NB4 (cell line): ENCODE results near the gene GMPS.
"Not testable (repeated sequence)": the region's sequence is repeated elsewhere in the genome, so short reads cannot be mapped to it uniquely, and the experiment has no call there.

Source experiments
- DNase-seq: peaks from one replicate; pipeline ENCODE4 v3.0.0; 2010; ENCODE audit warnings: low read depth
- H3K4me3 ChIP-seq: one replicate; pipeline ENCODE4 v1.5.1; 2011; ENCODE audit warnings: mild to moderate bottlenecking, low read depth, low read length, moderate library complexity
- MAX ChIP-seq: IDR thresholded peaks from 2 replicates; pipeline ENCODE4 v1.6.1; 2011; ENCODE audit warnings: low read depth, low read length
- MYC ChIP-seq: IDR thresholded peaks from 2 replicates; pipeline ENCODE4 v1.6.1; 2011; ENCODE audit warnings: low read depth, low read length
- POLR2A ChIP-seq: IDR thresholded peaks from 2 replicates; pipeline ENCODE4 v1.6.1; 2011; ENCODE audit warnings: mild to moderate bottlenecking; ENCODE audit not compliant: insufficient read length; ENCODE audit errors: extremely low read depth
- TF ChIP-seq, protein P1 (sequence below): IDR thresholded peaks from one replicate; pipeline ENCODE4 v1.5.1; 2012; ENCODE audit warnings: low read depth, low read length

GMPS gene

GRCh38 chr3:155852341-155852740, 18.1 kb upstream of the GMPS start:
- peak; percentile 18 for DNase-seq
- TF ChIP-seq MYC (no peak), POLR2A (no peak), MAX (no peak)
- TF ChIP-seq, protein P1, sequence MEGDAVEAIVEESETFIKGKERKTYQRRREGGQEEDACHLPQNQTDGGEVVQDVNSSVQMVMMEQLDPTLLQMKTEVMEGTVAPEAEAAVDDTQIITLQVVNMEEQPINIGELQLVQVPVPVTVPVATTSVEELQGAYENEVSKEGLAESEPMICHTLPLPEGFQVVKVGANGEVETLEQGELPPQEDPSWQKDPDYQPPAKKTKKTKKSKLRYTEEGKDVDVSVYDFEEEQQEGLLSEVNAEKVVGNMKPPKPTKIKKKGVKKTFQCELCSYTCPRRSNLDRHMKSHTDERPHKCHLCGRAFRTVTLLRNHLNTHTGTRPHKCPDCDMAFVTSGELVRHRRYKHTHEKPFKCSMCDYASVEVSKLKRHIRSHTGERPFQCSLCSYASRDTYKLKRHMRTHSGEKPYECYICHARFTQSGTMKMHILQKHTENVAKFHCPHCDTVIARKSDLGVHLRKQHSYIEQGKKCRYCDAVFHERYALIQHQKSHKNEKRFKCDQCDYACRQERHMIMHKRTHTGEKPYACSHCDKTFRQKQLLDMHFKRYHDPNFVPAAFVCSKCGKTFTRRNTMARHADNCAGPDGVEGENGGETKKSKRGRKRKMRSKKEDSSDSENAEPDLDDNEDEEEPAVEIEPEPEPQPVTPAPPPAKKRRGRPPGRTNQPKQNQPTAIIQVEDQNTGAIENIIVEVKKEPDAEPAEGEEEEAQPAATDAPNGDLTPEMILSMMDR, result no peak
- H3K4me3 ChIP-seq, result peak overlapping the region; percentile 81

DNA sequence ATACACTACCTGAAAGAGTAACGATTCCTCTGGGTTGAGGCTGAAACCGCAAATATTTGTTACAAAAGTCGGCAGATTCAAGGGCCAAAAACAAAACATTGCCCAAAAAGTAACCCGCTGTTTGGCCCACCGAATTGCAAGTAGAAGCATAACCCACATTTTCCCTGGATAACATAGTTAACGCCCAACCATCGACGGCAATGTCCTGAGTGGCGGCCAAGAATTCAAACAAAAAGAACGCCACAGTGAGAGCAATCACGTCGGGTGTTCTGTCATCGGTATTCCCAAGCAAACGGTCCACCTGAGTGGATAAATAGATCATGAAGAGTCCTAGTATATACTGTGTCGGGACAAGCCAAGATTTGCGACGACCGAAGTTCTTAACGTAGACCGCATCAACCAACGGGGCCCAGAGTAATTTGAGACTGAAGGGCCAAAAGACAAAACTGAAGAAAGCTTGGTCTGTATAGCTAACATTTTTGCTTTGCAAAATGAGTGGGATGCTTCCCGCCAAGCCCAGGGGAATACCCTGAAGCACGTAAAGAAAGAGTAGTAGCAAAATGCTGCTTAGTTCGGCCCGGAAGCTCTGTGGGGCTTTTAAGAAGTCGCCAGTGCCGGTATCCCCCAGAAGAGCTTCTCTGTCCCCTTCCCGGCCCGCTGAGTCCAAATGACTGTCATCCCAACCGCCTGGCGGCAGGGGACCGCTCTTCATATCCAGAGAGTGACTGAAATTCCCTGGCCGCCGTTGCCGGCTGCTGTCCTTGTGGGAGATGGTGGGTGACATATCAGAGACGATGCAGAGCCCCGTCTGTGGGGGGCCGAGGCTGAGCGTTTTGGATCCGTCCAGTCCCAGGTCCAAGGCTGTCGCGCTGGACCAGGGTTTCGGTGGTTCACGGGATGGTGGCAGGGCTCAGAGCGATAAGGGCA, 17.0 kb upstream of the GMPS start:
- peak overlapping the region; percentile 81 for H3K4me3 ChIP-seq
- peak; percentile 45 for DNase-seq
- TF ChIP-seq, protein P1, result no peak
- TF ChIP-seq POLR2A (no peak), MAX (no peak), MYC (no peak)

GRCh38 chr3:155854141-155854940, 16.1 kb upstream of the GMPS start, which contains the start of gene SLC33A1:
SLC33A1 (minus strand) TSS chr3:155854427; CDS start chr3:155853997, 430 bp downstream.
- H3K4me3 ChIP-seq, result peak within 1 kb of the TSS; percentile 81
- peak; percentile 99 for DNase-seq
- TF ChIP-seq, protein P1, result no peak
- TF ChIP-seq MAX (peak; percentile 99), MYC (peak; percentile 70), POLR2A (peak; percentile 74)

DNA sequence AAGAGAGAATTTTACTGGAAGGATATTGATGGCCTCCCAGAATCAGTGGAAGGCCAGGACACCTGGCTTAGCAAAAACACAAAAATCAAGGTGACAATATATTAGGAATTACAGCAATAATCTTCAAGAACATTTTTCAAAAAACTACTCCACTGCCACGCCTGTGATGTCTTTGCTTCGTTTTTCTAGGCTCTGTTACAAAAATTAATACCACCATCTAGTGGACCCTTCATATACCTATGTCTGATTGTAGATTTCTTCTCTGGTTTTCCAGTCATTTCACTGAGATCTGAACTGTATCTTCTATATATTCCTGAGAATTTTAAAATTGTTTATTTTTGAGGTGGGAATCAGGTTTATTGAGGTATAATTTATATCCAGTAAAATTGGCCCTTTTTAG, 10.6 kb upstream of the GMPS start:
- TF ChIP-seq, protein P1, result peak; percentile 3
- TF ChIP-seq MAX, result no peak
- H3K4me3 ChIP-seq, result no peak overlapping the region
- peak; percentile 44 for DNase-seq

GRCh38 chr3:155860424-155860823, 10.0 kb upstream of the GMPS start:
- H3K4me3 ChIP-seq, result not testable (repeated sequence)

DNA sequence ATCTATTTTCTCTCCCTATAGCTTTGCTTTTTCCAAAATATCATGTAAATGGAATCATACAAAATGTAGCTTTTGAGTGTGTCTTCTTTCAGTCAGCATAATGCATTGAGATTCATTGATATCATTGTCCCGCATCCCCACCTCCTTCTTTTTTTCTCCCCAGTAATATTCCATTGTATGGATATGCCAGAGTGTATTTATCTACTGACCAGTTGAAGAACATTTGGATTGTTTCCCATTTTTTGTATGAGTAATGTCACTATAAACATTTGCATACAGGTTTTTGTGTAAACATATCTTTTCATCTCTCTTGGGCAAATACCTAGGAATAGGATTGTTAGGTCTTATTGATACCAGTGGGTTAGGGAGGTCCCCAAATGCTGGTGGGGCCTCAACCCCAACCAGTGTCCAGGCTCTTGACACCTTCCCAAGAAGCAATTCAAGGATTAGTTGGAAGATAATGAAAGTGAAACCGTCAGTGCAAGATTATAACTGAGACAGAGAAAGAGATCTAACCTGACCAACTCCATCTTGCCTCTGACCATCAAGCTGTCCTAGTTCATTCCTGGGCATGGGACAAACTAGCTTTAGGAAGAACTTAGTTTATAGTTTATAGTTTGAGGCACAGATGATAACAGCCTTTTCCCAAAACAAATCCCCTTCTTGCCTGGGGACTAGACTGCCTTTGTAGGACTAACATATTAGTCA, 8.8 kb upstream of the GMPS start:
- H3K4me3 ChIP-seq, result no peak overlapping the region
- TF ChIP-seq MAX, result no peak
- TF ChIP-seq, protein P1, result no peak
- no peak for TF ChIP-seq POLR2A
- no peak for TF ChIP-seq MYC
- no peak for DNase-seq

More at GRCh38 chr3:155860424-155860823, 10.0 kb upstream of the GMPS start:
- not testable (repeated sequence) for DNase-seq

GRCh38 chr3:155862290-155862982, 8.0 kb upstream of the GMPS start:
- not testable (repeated sequence) for H3K4me3 ChIP-seq
- DNase-seq, result peak; percentile 72
